Breast epithelium (tissue), 3 donors: Measurements from ENCODE around the gene BCL2.

Source experiments
- POLR2A ChIP-seq: fragments of 450-650 bp; IDR thresholded peaks from one replicate; pipeline ENCODE4 v1.6.1; 2016; ENCODE audit warnings: antibody characterized with exemption, mild to moderate bottlenecking, moderate library complexity
- TF ChIP-seq, protein P1 (sequence below), 3 donors: fragments of 450-650 bp; IDR thresholded peaks; one replicate each; pipeline ENCODE4 v1.5.1; 2016 to 2017; ENCODE audit warnings: antibody characterized with exemption in 3 of 3, mild to moderate bottlenecking in 3 of 3, moderate library complexity in 3 of 3

DNA sequence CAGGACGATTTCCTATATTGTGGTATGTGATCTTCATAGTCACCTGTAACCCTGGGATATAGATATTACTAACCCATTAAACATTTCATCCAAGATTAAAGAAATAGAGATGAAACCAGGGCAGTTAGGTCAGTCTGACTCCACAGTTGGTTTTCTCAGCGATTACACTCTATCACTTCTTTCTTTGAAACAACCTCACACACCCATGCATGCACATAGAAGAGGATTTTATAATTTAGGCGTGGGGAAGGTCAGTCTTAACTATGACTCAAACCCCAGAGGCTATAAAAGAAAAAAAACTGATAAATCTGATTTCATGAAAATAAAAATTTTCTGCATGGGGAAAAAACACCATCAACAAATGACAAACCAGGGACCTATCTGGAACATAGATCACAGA lies 54.2 kb downstream of the BCL2 start:
- TF ChIP-seq, protein P1, sequence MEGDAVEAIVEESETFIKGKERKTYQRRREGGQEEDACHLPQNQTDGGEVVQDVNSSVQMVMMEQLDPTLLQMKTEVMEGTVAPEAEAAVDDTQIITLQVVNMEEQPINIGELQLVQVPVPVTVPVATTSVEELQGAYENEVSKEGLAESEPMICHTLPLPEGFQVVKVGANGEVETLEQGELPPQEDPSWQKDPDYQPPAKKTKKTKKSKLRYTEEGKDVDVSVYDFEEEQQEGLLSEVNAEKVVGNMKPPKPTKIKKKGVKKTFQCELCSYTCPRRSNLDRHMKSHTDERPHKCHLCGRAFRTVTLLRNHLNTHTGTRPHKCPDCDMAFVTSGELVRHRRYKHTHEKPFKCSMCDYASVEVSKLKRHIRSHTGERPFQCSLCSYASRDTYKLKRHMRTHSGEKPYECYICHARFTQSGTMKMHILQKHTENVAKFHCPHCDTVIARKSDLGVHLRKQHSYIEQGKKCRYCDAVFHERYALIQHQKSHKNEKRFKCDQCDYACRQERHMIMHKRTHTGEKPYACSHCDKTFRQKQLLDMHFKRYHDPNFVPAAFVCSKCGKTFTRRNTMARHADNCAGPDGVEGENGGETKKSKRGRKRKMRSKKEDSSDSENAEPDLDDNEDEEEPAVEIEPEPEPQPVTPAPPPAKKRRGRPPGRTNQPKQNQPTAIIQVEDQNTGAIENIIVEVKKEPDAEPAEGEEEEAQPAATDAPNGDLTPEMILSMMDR (IDR thresholded peaks at IDR 0.05): no peak
- TF ChIP-seq POLR2A: no peak
